Measurements from ENCODE around the gene RNU6-1.

RNU6-1 gene

GRCh38 chr15:67832031-67832551, 7.8 kb downstream of the RNU6-1 start:
- DNase-seq (ENCODE audit: low read depth): no peak
- no peak overlapping the region for H3K4me3 ChIP-seq (ENCODE audit: control insufficient read depth, low read depth, low read length)
- TF ChIP-seq, protein P1, sequence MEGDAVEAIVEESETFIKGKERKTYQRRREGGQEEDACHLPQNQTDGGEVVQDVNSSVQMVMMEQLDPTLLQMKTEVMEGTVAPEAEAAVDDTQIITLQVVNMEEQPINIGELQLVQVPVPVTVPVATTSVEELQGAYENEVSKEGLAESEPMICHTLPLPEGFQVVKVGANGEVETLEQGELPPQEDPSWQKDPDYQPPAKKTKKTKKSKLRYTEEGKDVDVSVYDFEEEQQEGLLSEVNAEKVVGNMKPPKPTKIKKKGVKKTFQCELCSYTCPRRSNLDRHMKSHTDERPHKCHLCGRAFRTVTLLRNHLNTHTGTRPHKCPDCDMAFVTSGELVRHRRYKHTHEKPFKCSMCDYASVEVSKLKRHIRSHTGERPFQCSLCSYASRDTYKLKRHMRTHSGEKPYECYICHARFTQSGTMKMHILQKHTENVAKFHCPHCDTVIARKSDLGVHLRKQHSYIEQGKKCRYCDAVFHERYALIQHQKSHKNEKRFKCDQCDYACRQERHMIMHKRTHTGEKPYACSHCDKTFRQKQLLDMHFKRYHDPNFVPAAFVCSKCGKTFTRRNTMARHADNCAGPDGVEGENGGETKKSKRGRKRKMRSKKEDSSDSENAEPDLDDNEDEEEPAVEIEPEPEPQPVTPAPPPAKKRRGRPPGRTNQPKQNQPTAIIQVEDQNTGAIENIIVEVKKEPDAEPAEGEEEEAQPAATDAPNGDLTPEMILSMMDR (IDR thresholded peaks at IDR 0.05; ENCODE audit: control insufficient read depth, insufficient read depth, low read depth, low read length, missing control alignments): peak; percentile 49

GRCh38 chr15:67831363-67831762, 8.5 kb downstream of the RNU6-1 start:
- no peak for DNase-seq (ENCODE audit: low read depth)
- TF ChIP-seq, protein P1 (IDR thresholded peaks at IDR 0.05; ENCODE audit: control insufficient read depth, insufficient read depth, low read depth, low read length, missing control alignments): no peak
- H3K4me3 ChIP-seq (ENCODE audit: control insufficient read depth, low read depth, low read length): no peak overlapping the region

- H3K4me3 ChIP-seq (ENCODE audit: control insufficient read depth, low read depth, low read length): no peak overlapping the region
- TF ChIP-seq, protein P1 (IDR thresholded peaks at IDR 0.05; ENCODE audit: control insufficient read depth, insufficient read depth, low read depth, low read length, missing control alignments): no peak
- DNase-seq (ENCODE audit: low read depth): no peak
Observed at GRCh38 chr15:67829647-67830504, 10.0 kb downstream of the RNU6-1 start.

DNA sequence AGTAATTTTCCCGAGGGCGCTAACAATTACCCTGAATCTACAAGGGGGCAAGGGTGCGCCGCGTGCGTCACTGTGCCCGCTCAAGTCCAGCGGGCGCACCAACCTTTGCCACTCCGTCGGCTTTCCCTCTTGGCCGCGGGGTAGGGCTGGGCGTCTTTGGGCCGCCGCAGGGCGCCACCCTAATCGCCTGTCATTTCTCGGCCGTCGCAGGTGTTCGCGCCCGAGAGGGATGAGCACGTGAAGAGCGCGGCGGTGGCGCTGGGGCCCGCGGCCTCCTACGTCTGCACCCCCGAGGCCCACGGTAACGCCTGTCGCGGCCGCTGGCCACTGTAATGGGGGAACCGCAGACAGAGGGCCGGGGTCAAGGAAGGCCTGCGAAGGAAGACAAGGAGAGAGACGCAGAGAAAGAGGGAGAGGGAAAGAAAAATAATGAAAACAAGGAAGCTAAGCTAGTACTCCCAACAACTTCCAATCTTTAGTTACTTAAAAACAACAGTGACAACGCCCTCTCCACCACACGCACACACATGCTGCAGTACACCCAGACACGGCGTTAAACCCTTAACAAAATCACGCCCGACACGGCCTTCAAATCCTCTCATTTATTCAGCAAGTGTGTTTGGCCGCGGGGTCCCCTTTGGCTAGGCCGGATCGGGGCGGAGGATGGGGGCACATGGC, 10.7 kb downstream of the RNU6-1 start:
- TF ChIP-seq, protein P1 (IDR thresholded peaks at IDR 0.05; ENCODE audit: control insufficient read depth, insufficient read depth, low read depth, low read length, missing control alignments): no peak
- DNase-seq (ENCODE audit: low read depth): no peak
- H3K4me3 ChIP-seq (ENCODE audit: control insufficient read depth, low read depth, low read length): no peak overlapping the region

GRCh38 chr15:67828278-67828968, 11.4 kb downstream of the RNU6-1 start:
- no peak overlapping the region for H3K4me3 ChIP-seq (ENCODE audit: control insufficient read depth, low read depth, low read length)
- TF ChIP-seq, protein P1 (IDR thresholded peaks at IDR 0.05; ENCODE audit: control insufficient read depth, insufficient read depth, low read depth, low read length, missing control alignments): no peak
- DNase-seq (ENCODE audit: low read depth): no peak

DNA sequence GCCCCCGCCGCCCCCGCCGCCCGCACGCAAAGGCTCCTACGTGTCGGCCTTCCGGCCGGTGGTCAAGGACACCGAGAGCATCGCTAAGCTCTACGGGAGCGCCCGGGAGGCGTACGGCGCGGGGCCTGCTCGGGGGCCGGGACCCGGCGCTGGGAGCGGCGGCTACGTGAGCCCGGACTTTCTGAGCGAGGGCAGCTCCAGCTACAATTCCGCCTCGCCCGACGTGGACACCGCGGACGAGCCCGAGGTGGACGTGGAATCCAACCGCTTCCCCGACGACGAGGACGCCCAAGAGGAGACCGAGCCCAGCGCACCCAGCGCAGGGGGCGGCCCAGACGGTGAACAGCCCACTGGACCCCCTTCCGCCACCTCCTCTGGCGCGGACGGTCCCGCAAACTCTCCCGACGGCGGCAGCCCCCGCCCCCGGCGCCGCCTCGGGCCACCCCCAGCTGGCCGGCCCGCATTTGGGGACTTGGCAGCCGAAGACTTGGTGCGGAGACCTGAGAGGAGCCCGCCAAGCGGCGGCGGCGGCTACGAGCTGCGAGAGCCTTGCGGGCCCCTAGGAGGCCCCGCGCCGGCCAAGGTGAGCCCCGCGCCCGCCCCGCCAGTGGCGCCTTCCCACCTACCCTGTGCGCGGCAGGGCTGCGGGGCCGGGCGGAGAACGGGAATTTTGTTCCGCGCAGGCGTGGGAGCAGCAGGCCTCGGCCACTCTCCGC, 12.1 kb downstream of the RNU6-1 start:
- H3K4me3 ChIP-seq (ENCODE audit: control insufficient read depth, low read depth, low read length): no peak overlapping the region
- TF ChIP-seq, protein P1 (IDR thresholded peaks at IDR 0.05; ENCODE audit: control insufficient read depth, insufficient read depth, low read depth, low read length, missing control alignments): no peak
- no peak for DNase-seq (ENCODE audit: low read depth)
